Iris pigment epithelial cell (primary cell): ENCODE results near the gene ACVR1.

ENCODE experiments used
- DNase-seq: peaks from one replicate; pipeline ENCODE4 v3.0.0-alpha.2; 2011; ENCODE audit warnings: low read depth

Gene ACVR1

GRCh38 chr2:157876066-157876785 lies at the start of gene ACVR1:
Gene ACVR1, minus strand, starts transcription at chr2:157876330. Its CDS starts 76,837 bp downstream, at chr2:157799493.
- peak; percentile 99 for DNase-seq

- no peak for DNase-seq
Measured at GRCh38 chr2:157925071-157925470, 48.9 kb upstream of the ACVR1 start.

- no peak for DNase-seq
Measured at GRCh38 chr2:157923598-157924217, 47.6 kb upstream of the ACVR1 start.

DNA sequence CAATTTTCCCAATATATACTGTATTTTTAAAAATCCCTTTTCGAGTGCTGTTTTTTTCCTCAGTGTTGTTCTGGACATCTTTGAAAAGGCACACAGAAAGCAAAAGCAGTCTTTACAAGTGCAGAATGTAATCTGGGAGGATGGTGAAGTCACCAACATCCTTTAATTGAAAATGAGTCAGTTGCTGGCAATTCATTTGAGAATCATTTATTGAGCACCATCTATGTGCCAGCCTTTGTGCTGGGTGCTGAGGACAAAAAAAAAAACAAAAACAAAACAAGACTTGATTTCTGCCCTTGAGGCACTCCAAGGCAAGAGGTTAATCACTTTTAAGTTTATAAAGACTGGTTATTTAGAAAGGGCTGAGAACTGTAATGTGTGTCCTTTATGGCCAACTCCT lies 46.7 kb upstream of the ACVR1 start:
- no peak for DNase-seq

GRCh38 chr2:157922336-157922735 lies 46.2 kb upstream of the ACVR1 start:
- DNase-seq: no peak

DNA sequence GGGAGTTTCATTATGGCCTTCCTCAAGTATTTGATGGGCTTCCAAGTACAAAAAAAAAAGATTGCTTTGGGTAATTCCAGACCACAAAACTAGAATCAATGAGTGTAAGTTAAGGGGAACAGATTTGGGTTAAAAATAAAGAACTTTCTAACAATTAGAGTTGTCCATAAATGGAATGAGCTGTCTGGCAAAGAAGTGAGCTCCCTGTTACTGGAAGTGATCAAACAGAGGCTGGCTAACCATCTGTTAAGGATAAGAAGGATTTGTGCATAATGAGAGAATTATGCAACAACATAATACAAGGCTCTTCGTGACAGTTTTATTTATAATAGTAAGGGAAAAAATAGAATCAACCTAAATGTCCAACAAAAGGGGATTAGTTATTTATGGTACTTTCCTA lies 44.6 kb upstream of the ACVR1 start:
- no peak for DNase-seq

GRCh38 chr2:157919181-157919580 lies 43.1 kb upstream of the ACVR1 start:
- no peak for DNase-seq

DNA sequence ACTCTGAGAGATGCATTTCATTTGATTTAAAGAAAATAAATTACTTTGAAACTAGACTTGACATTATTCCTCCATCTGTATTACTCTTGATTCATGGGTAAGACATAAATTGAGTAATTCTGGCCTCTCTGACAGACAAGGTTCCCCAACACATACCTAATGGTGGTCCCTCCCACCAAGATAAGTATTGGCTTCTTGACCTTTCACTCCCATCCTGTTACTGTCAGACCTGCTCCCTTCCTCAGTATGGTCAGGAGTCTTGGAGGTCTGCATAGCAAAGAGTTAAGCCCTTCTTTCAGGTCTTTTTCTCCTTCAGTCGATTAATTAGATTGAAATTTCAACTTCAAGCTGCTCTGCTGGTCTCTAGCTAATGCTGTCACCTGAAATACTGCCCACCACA lies 42.2 kb upstream of the ACVR1 start:
- no peak for DNase-seq

DNA sequence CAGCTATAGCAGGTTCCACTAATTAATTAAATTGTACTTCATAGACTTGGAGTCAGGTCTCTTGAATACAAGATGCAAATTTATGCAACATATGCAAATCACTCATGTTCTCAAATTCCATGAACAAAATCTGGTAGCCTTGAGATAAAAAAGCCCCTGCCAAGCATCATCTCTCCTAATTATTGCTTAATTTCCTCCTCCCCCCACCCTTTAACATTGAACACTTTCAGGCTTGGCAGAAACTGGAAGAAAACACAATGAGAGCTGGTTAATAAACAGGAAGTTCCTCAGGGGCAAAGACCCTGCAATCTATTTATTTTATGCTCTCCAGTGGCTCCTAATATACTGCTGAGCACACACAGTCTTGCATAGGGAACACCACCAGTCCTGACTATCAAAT lies 35.6 kb upstream of the ACVR1 start:
- no peak for DNase-seq

DNA sequence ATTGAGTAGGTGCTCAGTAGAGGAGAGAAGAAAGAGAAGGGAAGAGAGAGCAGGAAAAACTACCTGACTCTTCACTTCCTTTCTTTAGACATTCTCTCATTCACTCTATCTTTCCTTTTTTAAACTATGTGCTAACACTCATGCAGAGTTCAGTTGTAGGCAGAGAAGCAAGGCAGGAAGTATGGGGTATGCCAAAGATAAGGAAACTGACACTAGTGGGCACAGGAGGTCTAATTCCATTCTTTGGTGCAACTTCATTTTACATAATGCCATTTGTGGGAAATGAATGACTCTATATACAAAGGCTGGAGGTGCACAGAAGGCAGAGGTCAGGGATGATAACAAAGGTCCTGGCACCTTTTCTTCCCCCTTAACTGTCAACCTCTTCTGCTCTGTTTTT lies 35.1 kb upstream of the ACVR1 start:
- no peak for DNase-seq

DNA sequence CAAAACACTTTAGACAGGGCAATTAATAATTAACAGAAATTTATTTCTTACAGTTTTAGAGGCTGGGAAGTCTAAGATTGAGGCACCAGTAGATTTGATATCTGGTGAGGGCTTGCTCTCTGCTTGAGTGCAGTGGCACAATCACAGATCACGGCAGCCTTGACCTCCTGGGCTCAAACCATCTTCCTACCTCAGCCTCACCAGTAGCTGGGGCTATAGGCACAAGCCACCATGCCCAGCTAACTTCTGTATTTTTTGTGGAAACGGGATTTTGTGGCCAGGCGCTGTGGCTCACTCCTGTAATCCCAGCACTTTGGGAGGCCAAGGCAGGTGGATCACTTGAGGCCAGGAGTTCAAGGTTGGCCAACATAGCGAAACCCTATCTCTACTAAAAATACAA lies 29.0 kb upstream of the ACVR1 start:
- DNase-seq: no peak

- no peak for DNase-seq
Measured at GRCh38 chr2:157903626-157904025, 27.5 kb upstream of the ACVR1 start.

DNA sequence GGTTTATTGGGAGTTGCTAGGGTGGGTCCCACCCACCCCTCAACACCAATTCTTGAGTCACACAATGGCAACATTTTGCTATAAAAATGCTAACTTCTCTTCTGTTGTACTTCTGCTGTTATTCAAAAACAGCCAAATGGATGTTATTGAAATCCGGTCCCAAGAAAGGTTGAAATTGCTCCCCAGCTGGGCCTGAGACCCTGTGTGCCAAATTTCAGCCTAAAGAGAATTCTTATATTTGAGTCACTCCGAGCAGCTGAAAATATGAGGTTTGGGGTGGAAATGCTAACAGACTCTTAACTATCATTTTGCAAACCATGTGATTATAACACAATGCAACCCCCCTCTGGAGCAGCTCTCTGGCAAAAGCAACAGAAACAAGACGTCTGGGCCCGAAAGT lies 27.0 kb upstream of the ACVR1 start:
- no peak for DNase-seq

- DNase-seq: no peak
Measured at GRCh38 chr2:157902692-157903091, 26.6 kb upstream of the ACVR1 start.

GRCh38 chr2:157901325-157901724 lies 25.2 kb upstream of the ACVR1 start:
- DNase-seq: peak; percentile 14

DNA sequence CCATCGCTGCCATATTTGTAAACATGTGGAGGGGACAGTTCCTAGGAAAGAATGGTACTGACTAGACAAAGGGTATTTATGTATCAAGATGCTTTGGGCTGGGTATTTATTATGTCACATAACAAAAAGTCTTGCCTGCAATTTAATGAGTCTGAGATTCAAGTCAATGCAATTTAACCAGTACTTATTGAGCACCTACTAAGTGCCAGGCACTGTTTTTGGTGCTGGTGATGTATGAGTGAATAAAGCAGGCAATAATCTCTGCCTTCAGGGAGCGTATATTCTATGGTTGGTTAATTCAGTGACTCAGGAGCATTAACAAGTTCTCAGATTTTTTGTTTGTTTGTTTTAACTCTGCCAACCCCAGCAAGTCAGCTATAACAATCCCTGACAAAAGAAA lies 24.6 kb upstream of the ACVR1 start:
- DNase-seq: no peak

DNA sequence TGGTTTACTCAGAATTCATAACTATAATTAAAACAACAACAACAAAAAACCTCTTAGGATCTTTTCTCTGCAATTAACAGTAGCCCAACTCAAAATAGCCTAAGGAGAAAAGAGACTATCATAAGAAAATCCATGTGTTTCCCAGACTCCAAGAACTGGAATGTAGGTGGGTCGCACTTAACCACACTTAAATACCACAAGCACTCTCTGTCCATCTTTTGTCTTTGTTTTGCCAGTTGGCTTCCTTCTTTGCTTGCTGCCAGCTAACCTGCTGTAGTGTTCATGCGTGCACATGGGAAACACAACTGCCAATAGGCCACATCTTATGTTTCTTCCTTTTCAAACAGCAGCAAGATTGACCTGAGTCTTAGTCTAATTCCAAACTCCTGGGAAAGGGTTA lies 24.1 kb upstream of the ACVR1 start:
- DNase-seq: no peak

- no peak for DNase-seq
Measured at GRCh38 chr2:157899125-157899839, 23.2 kb upstream of the ACVR1 start.

DNA sequence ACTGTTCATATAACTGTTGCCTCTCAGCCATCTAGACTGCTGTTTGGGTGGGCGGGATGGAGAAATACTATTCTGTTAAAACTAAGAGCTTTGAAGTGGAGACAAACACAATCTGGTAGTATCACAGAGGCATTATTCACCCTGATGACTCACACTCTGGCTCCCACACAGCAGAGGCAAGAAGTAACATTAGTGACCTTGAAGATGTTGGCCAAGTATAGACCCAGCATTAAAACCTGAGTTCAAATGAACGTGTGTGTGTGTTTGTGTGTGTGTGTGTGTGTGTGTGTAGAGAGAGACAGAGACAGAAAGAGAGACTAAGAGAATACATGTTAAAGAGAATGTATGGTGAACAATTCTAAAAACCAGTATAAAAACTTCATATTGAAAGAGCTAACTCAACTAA lies 22.5 kb upstream of the ACVR1 start:
- DNase-seq: peak; percentile 96

GRCh38 chr2:157897106-157897971 lies 21.2 kb upstream of the ACVR1 start:
- no peak for DNase-seq

- peak; percentile 42 for DNase-seq
Measured at GRCh38 chr2:157895531-157895930, 19.4 kb upstream of the ACVR1 start.

DNA sequence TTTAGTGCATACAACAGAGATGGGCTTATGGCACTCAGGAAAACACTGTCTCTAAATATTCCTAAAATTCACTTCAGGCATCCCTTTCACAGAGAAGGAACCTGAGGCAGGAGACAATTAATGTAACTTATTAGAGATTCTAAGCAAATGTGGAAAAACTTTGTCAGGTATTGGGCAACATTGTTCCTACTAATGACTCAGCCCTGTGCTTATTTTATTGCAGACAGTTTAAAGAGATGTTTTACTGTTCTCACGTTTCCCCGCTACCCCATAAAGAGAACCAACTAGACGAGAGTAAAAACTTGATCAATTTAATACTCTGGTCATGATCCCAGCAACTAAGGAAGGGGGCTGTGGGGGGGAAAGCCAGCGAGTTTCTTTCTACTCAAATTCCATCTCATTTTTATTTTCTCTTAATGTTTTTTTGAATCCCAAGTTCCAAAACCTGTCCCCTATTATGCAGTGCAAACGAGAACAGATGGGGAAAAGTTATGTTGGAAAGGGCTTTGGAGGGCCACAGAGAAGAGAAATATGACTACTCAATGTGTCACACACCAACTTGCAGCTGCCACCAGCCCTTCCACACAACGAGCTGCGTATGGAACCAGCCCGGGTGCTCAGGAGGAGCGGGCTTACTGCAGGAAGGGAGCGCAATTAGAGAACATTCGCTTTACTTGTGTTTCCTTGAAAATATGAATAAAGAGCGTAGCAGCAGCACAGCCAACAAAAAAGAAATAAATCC lies 18.7 kb upstream of the ACVR1 start:
- DNase-seq: peak; percentile 88
